Activated CD4-positive, alpha-beta T cell treated with anti-CD3 and anti-CD28 coated beads for 36 hours (primary cell): ENCODE measurements around the gene STAT5A. TPM values are rescaled to one million over a fixed set of nuclear protein-coding genes. Genes with fewer than 3 reads are reported as not detected.
"Not testable (repeated sequence)": the region's sequence is repeated elsewhere in the genome, so short reads cannot be mapped to it uniquely, and the experiment has no call there.

Source experiments
- ATAC-seq: fragments of 200-7000 bp; cut with Tn5 transposase; one replicate; pipeline ENCODE4 v1.10.0; 2021; ENCODE audit warnings: mild to moderate bottlenecking, moderate library complexity
- CTCF ChIA-PET: fragments of 350-600 bp; sonication (Branson Sonifier 250); formaldehyde crosslinking; loops from one replicate; lab custom pipeline; 2021; ENCODE audit warnings: antibody characterized with exemption; lab: Charles Lee
- POLR2A ChIA-PET: fragments of 350-600 bp; sonication (Branson Sonifier 250); formaldehyde crosslinking; loops from one replicate; lab custom pipeline; 2021; ENCODE audit warnings: antibody characterized with exemption, inconsistent platforms; lab: Charles Lee
- DNase-seq: peaks from one replicate; pipeline ENCODE4 v3.0.0-alpha.2; 2020
- H3K27ac Mint-ChIP-seq: one replicate; pipeline ENCODE4 v1.8.0; 2021; ENCODE audit warnings: mixed read lengths
- H3K27me3 Mint-ChIP-seq: one replicate; pipeline ENCODE4 v1.8.0; 2021; ENCODE audit warnings: mixed read lengths
- H3K36me3 Mint-ChIP-seq: one replicate; pipeline ENCODE4 v1.8.0; 2021; ENCODE audit warnings: low read depth, mixed read lengths
- H3K4me1 Mint-ChIP-seq: one replicate; pipeline ENCODE4 v1.8.0; 2021; ENCODE audit warnings: mixed read lengths
- H3K4me3 Mint-ChIP-seq: one replicate; pipeline ENCODE4 v1.8.0; 2021; ENCODE audit warnings: mild to moderate bottlenecking, moderate library complexity, mixed read lengths
- H3K9me3 Mint-ChIP-seq: one replicate; pipeline ENCODE4 v1.8.0; 2021; ENCODE audit warnings: low read depth, mixed read lengths
- intact Hi-C, 2 experiments: fragments of 100-400 bp; cut with DNase I in 1 of 2; cut with micrococcal nuclease in 1 of 2; formaldehyde crosslinking; loops; one replicate each; pipeline versions ENCODE4 v1.14.2 to v1.15.1; 2022 to 2024; cut with DNase I, micrococcal nuclease
- total RNA-seq, 2 experiments: library from RNA; stranded (reverse); gene quantifications; one replicate each; pipeline ENCODE4 v1.2.3, GENCODE V29; 2021

STAT5A gene
- total RNA-seq, 2 experiments from 2014 or later: 178 to 203 TPM

- H3K4me1 Mint-ChIP-seq: peaks cover 55% of the 10 kb centered on the region
- intact Hi-C loops, H3K27ac Mint-ChIP-seq, POLR2A ChIA-PET, H3K4me3 Mint-ChIP-seq, ATAC-seq, DNase-seq, H3K27me3 Mint-ChIP-seq, H3K9me3 Mint-ChIP-seq: not testable (repeated sequence)
- peaks cover 76% of the 10 kb centered on the region for H3K36me3 Mint-ChIP-seq
- CTCF ChIA-PET: interaction anchor here (0.8 to 1.4 kb wide), 2 partner anchors 83 to 219 kb away, joined by 3 to 5 read pairs; no protein-coding TSS in a partner anchor
Measured at GRCh38 chr17:42305031-42305330, 16.7 kb downstream of the STAT5A start.

GRCh38 chr17:42305543-42306384 is 17.5 kb downstream of the STAT5A start:
- Mint-ChIP-seq H3K27me3 (no peaks in the 10 kb centered on the region), H3K27ac (peak overlapping the region; percentile 81), H3K4me1 (peaks cover 63% of the 10 kb centered on the region), H3K36me3 (peaks cover 84% of the 10 kb centered on the region), H3K4me3 (no peak overlapping the region), H3K9me3 (no peaks in the 10 kb centered on the region)
- peak; percentile 54 for DNase-seq
- ATAC-seq: peak; percentile 14
- ChIA-PET CTCF (interaction anchor here (0.7 to 1.4 kb wide), 6 partner anchors 17 to 274 kb away, joined by 3 to 5 read pairs (median 4); no protein-coding TSS in a partner anchor), POLR2A (no interaction called here)
- intact Hi-C loops: no loop called here

GRCh38 chr17:42306385-42306667 is 18.0 kb downstream of the STAT5A start:
- CTCF ChIA-PET: interaction anchor here (0.7 to 1.4 kb wide), 5 partner anchors 16 to 274 kb away, joined by 3 to 5 read pairs (median 4); no protein-coding TSS in a partner anchor
- ATAC-seq: no peak
- H3K27ac Mint-ChIP-seq: peak overlapping the region; percentile 81
- peaks cover 69% of the 10 kb centered on the region for H3K4me1 Mint-ChIP-seq
- H3K27me3 Mint-ChIP-seq: no peaks in the 10 kb centered on the region
- no peaks in the 10 kb centered on the region for H3K9me3 Mint-ChIP-seq
- DNase-seq: no peak
- intact Hi-C loops: no loop called here
- POLR2A ChIA-PET: no interaction called here
- no peak overlapping the region for H3K4me3 Mint-ChIP-seq
- H3K36me3 Mint-ChIP-seq: peaks cover 84% of the 10 kb centered on the region

- CTCF ChIA-PET: interaction anchor here (0.9 kb wide), 1 partner anchor 15 kb away, joined by 3 read pairs; no protein-coding TSS in a partner anchor
- peak overlapping the region; percentile 11 for H3K27ac Mint-ChIP-seq
- intact Hi-C loops: no loop called here
- H3K4me3 Mint-ChIP-seq: no peak overlapping the region
- ATAC-seq: no peak
- POLR2A ChIA-PET: no interaction called here
- H3K9me3 Mint-ChIP-seq: no peaks in the 10 kb centered on the region
- H3K4me1 Mint-ChIP-seq: peaks cover 76% of the 10 kb centered on the region
- DNase-seq: no peak
- H3K36me3 Mint-ChIP-seq: peaks cover 81% of the 10 kb centered on the region
- no peaks in the 10 kb centered on the region for H3K27me3 Mint-ChIP-seq
Measured at GRCh38 chr17:42307362-42307927, 19.1 kb downstream of the STAT5A start.

- H3K9me3 Mint-ChIP-seq: no peaks in the 10 kb centered on the region
- H3K4me1 Mint-ChIP-seq: peaks cover 84% of the 10 kb centered on the region
- intact Hi-C loops: no loop called here
- H3K36me3 Mint-ChIP-seq: peaks cover 80% of the 10 kb centered on the region
- H3K4me3 Mint-ChIP-seq: no peak overlapping the region
- POLR2A ChIA-PET: interaction anchor here (0.6 to 1.5 kb wide), 2 partner anchors 87 to 308 kb away, joined by 3 to 6 read pairs; no protein-coding TSS in a partner anchor
- CTCF ChIA-PET: interaction anchor here (0.6 to 11.4 kb wide), 4 partner anchors 15 to 230 kb away, joined by 3 to 175 read pairs (median 8); no protein-coding TSS in a partner anchor
- DNase-seq (no peak), ATAC-seq (no peak)
- peak overlapping the region; percentile 69 for H3K27ac Mint-ChIP-seq
- no peaks in the 10 kb centered on the region for H3K27me3 Mint-ChIP-seq
Measured at GRCh38 chr17:42308446-42308845, 20.1 kb downstream of the STAT5A start.

GRCh38 chr17:42309142-42309541 is 20.8 kb downstream of the STAT5A start:
- no peak for ATAC-seq
- intact Hi-C loops: no loop called here
- no peak for DNase-seq
- peaks cover 80% of the 10 kb centered on the region for H3K36me3 Mint-ChIP-seq
- H3K9me3 Mint-ChIP-seq: no peaks in the 10 kb centered on the region
- POLR2A ChIA-PET: interaction anchor here (1.5 kb wide), 1 partner anchor 87 kb away, joined by 6 read pairs; no protein-coding TSS in a partner anchor
- H3K4me3 Mint-ChIP-seq: no peak overlapping the region
- H3K27me3 Mint-ChIP-seq: no peaks in the 10 kb centered on the region
- H3K27ac Mint-ChIP-seq: peak overlapping the region; percentile 96
- CTCF ChIA-PET: interaction anchor here (0.6 to 11.4 kb wide), 8 partner anchors 9 to 230 kb away, joined by 3 to 175 read pairs (median 3); no protein-coding TSS in a partner anchor
- H3K4me1 Mint-ChIP-seq: peaks cover 86% of the 10 kb centered on the region

GRCh38 chr17:42309986-42310786 is 21.9 kb downstream of the STAT5A start:
- POLR2A ChIA-PET: interaction anchor here (0.6 to 1.6 kb wide), 10 partner anchors 19 to 903 kb away, joined by 3 to 9 read pairs (median 3); partner anchors contain the start of gene STAT3
- Mint-ChIP-seq H3K4me1 (peaks cover 88% of the 10 kb centered on the region), H3K27me3 (no peaks in the 10 kb centered on the region), H3K36me3 (peaks cover 74% of the 10 kb centered on the region), H3K9me3 (no peaks in the 10 kb centered on the region), H3K4me3 (peak overlapping the region; percentile 66), H3K27ac (peak overlapping the region; percentile 96)
- DNase-seq (no peak), ATAC-seq (no peak)
- CTCF ChIA-PET: interaction anchor here (0.6 to 11.4 kb wide), 10 partner anchors 8 to 190 kb away, joined by 3 to 175 read pairs (median 4); partner anchors contain the start of genes GHDC and STAT3
- intact Hi-C loops: loop anchor here in 1 of 2 experiments (5.0 kb wide), 2 partner anchors 88 to 217 kb away; no protein-coding TSS in a partner anchor

GRCh38 chr17:42310787-42311215 is 22.5 kb downstream of the STAT5A start:
- POLR2A ChIA-PET: interaction anchor here (0.6 to 2.2 kb wide), 11 partner anchors 21 to 96 kb away, joined by 3 to 9 read pairs (median 5); partner anchors contain the start of gene STAT3
- peak; percentile 55 for ATAC-seq
- CTCF ChIA-PET: interaction anchor here (0.6 to 11.4 kb wide), 11 partner anchors 9 to 243 kb away, joined by 3 to 175 read pairs (median 8); partner anchors contain the start of gene STAT3
- DNase-seq: peak; percentile 61
- H3K4me3 Mint-ChIP-seq: peak overlapping the region; percentile 66
- H3K9me3 Mint-ChIP-seq: no peaks in the 10 kb centered on the region
- no peaks in the 10 kb centered on the region for H3K27me3 Mint-ChIP-seq
- peaks cover 93% of the 10 kb centered on the region for H3K4me1 Mint-ChIP-seq
- H3K27ac Mint-ChIP-seq: peak overlapping the region; percentile 96
- intact Hi-C loops: loop anchor here in 1 of 2 experiments (5.0 kb wide), 2 partner anchors 88 to 216 kb away; no protein-coding TSS in a partner anchor
- peaks cover 79% of the 10 kb centered on the region for H3K36me3 Mint-ChIP-seq

- POLR2A ChIA-PET: interaction anchor here (0.6 to 2.2 kb wide), 17 partner anchors 10 to 103 kb away, joined by 3 to 9 read pairs (median 4); partner anchors contain the start of gene STAT3
- H3K9me3 Mint-ChIP-seq: no peaks in the 10 kb centered on the region
- peaks cover 88% of the 10 kb centered on the region for H3K4me1 Mint-ChIP-seq
- H3K27me3 Mint-ChIP-seq: no peaks in the 10 kb centered on the region
- peaks cover 77% of the 10 kb centered on the region for H3K36me3 Mint-ChIP-seq
- no peak for ATAC-seq
- intact Hi-C loops: loop anchor here (1.0 to 5.0 kb wide), 8 partner anchors 23 to 216 kb away; partner anchors contain the start of genes STAT3 (in 1 of the 2) and STAT5A (in 1 of the 2)
- CTCF ChIA-PET: interaction anchor here (0.6 to 11.4 kb wide), 22 partner anchors 9 to 244 kb away, joined by 3 to 175 read pairs (median 5); partner anchors contain the start of gene STAT3
- peak overlapping the region; percentile 66 for H3K4me3 Mint-ChIP-seq
- peak overlapping the region; percentile 96 for H3K27ac Mint-ChIP-seq
- DNase-seq: peak; percentile 62
Measured at GRCh38 chr17:42311240-42312034, 23.1 kb downstream of the STAT5A start.

- Mint-ChIP-seq H3K4me1 (peaks cover 91% of the 10 kb centered on the region), H3K9me3 (no peaks in the 10 kb centered on the region), H3K4me3 (peak overlapping the region; percentile 66), H3K27me3 (no peaks in the 10 kb centered on the region), H3K27ac (peak overlapping the region; percentile 96), H3K36me3 (peaks cover 79% of the 10 kb centered on the region)
- ATAC-seq (no peak), DNase-seq (no peak)
- POLR2A ChIA-PET: interaction anchor here (0.6 to 2.2 kb wide), 18 partner anchors 8 to 111 kb away, joined by 3 to 7 read pairs (median 4); partner anchors contain the start of genes CAVIN1 and STAT3
- CTCF ChIA-PET: interaction anchor here (0.6 to 11.4 kb wide), 23 partner anchors 10 to 215 kb away, joined by 3 to 175 read pairs (median 5); partner anchors contain the start of gene STAT3
- intact Hi-C loops: loop anchor here (1.0 to 5.0 kb wide), 8 partner anchors 23 to 215 kb away; partner anchors contain the start of genes STAT3 (in 1 of the 2) and STAT5A (in 1 of the 2)
Measured at GRCh38 chr17:42312035-42312284, 23.7 kb downstream of the STAT5A start.
